Measurements from ENCODE around the gene PEA15.

Gene PEA15

DNA sequence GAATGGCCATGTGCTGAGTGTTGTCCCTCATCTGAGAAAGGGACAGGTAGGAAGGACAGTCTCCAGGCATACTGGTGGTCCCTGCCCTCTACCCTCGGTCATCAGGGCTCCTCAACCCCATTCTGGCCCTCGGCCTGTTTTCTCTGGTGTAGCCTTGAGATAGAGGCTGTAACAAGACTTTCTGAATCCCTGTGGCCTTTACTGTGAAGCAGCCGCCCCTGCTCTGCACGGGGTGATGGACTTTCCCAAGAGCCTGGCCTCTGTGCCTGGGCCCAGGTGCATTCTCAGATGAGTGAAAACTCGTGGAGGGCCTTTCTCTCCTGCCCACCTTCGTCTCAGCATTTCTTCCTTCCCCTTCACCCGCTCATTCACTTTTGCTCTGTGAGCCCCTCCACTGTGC lies 17.8 kb upstream of the PEA15 start:
- H3K9me3 ChIP-seq (ENCODE audit: control insufficient read depth, low read length), result no peaks in the 10 kb centered on the region
- no peak overlapping the region for H3K4ac ChIP-seq (ENCODE audit: low read depth in 1 of 2, low read length in 2 of 2)
- H3K36me3 ChIP-seq (ENCODE audit: control insufficient read depth in 1 of 2, insufficient read depth in 2 of 2, low read depth in 1 of 2, low read length in 2 of 2), result no peaks in the 10 kb centered on the region
- H4K8ac ChIP-seq (ENCODE audit: low read length), result no peak overlapping the region
- no peaks in the 10 kb centered on the region for H3K79me1 ChIP-seq (replicated peaks; ENCODE audit: low read length, poor library complexity, severe bottlenecking)
- no peak overlapping the region for H2BK5ac ChIP-seq (ENCODE audit: low read depth, low read length, poor library complexity, severe bottlenecking)
- H3K18ac ChIP-seq (ENCODE audit: low read depth in 1 of 2, low read length in 2 of 2), result no peak overlapping the region
- peaks cover 28 to 37% of the 10 kb centered on the region in 2 experiments for H3K27me3 ChIP-seq (ENCODE audit: control insufficient read depth in 1 of 2, insufficient read depth in 1 of 2, low read length in 2 of 2)
- no peak overlapping the region for H3K4me2 ChIP-seq (ENCODE audit: low read length, poor library complexity, severe bottlenecking)
- H3K9ac ChIP-seq (ENCODE audit: low read length), result no peak overlapping the region
- no peak overlapping the region for H4K91ac ChIP-seq (ENCODE audit: low read length)
- no peak overlapping the region for H3K27ac ChIP-seq (ENCODE audit: low read length, poor library complexity, severe bottlenecking)
- 77% methylated on average over 6 of the region's 7 CpGs for WGBS
- no peak overlapping the region for H2BK120ac ChIP-seq (ENCODE audit: low read depth, low read length)
- no peak overlapping the region for H2BK15ac ChIP-seq (ENCODE audit: low read depth, poor library complexity, severe bottlenecking)
- no peak overlapping the region for H2BK12ac ChIP-seq (ENCODE audit: low read length in 2 of 2)
- H3K14ac ChIP-seq (ENCODE audit: low read length in 2 of 2), result no peak overlapping the region
- DNase-seq, result no peak
- peaks cover 11% of the 10 kb centered on the region for H3K4me1 ChIP-seq (ENCODE audit: control insufficient read depth, insufficient read depth, low read depth, low read length)
- H2AFZ ChIP-seq (ENCODE audit: low read depth, low read length), result no peak overlapping the region
- no peak overlapping the region for H3K23ac ChIP-seq (ENCODE audit: low read length in 2 of 2)
- no peak overlapping the region for H2AK5ac ChIP-seq (ENCODE audit: low read length, severe bottlenecking)
- no peak overlapping the region for H3K4me3 ChIP-seq (ENCODE audit: insufficient read depth in 1 of 2, low read depth in 1 of 2, low read length in 2 of 2)

GRCh38 chr1:160188341-160188740 lies 16.8 kb upstream of the PEA15 start:
- H3K79me1 ChIP-seq (replicated peaks; ENCODE audit: low read length, poor library complexity, severe bottlenecking), result no peaks in the 10 kb centered on the region
- no peak overlapping the region for H3K27ac ChIP-seq (ENCODE audit: low read length, poor library complexity, severe bottlenecking)
- no peak overlapping the region for H3K4ac ChIP-seq (ENCODE audit: low read depth in 1 of 2, low read length in 2 of 2)
- H3K4me1 ChIP-seq (ENCODE audit: control insufficient read depth, insufficient read depth, low read depth, low read length), result peaks cover 14% of the 10 kb centered on the region
- H3K4me2 ChIP-seq (ENCODE audit: low read length, poor library complexity, severe bottlenecking), result no peak overlapping the region
- peaks cover 28 to 33% of the 10 kb centered on the region in 2 experiments for H3K27me3 ChIP-seq (ENCODE audit: control insufficient read depth in 1 of 2, insufficient read depth in 1 of 2, low read length in 2 of 2)
- H3K23ac ChIP-seq (ENCODE audit: low read length in 2 of 2), result no peak overlapping the region
- no peak overlapping the region for H2BK120ac ChIP-seq (ENCODE audit: low read depth, low read length)
- no peak overlapping the region for H4K8ac ChIP-seq (ENCODE audit: low read length)
- H3K36me3 ChIP-seq (ENCODE audit: control insufficient read depth in 1 of 2, insufficient read depth in 2 of 2, low read depth in 1 of 2, low read length in 2 of 2), result no peaks in the 10 kb centered on the region
- H2AFZ ChIP-seq (ENCODE audit: low read depth, low read length), result no peak overlapping the region
- no peak overlapping the region for H2BK5ac ChIP-seq (ENCODE audit: low read depth, low read length, poor library complexity, severe bottlenecking)
- WGBS, result 86% methylated on average over 7 of the region's 7 CpGs
- H2AK5ac ChIP-seq (ENCODE audit: low read length, severe bottlenecking), result no peak overlapping the region
- no peak for DNase-seq
- H3K9ac ChIP-seq (ENCODE audit: low read length), result no peak overlapping the region
- no peaks in the 10 kb centered on the region for H3K9me3 ChIP-seq (ENCODE audit: control insufficient read depth, low read length)
- H4K91ac ChIP-seq (ENCODE audit: low read length), result no peak overlapping the region
- H3K4me3 ChIP-seq (ENCODE audit: insufficient read depth in 1 of 2, low read depth in 1 of 2, low read length in 2 of 2), result no peak overlapping the region
- no peak overlapping the region for H3K18ac ChIP-seq (ENCODE audit: low read depth in 1 of 2, low read length in 2 of 2)
- H2BK12ac ChIP-seq (ENCODE audit: low read length in 2 of 2), result no peak overlapping the region
- H3K14ac ChIP-seq (ENCODE audit: low read length in 2 of 2), result no peak overlapping the region
- no peak overlapping the region for H2BK15ac ChIP-seq (ENCODE audit: low read depth, poor library complexity, severe bottlenecking)

GRCh38 chr1:160189649-160190625 lies 15.2 kb upstream of the PEA15 start, which contains the start of gene CASQ1:
CASQ1 (plus strand) TSS chr1:160190575; CDS start chr1:160190752, 177 bp downstream.
- Histone ChIP-seq H3K4me2 (ENCODE audit: low read length, poor library complexity, severe bottlenecking) (no peak within 1 kb of the TSS), H3K79me1 (replicated peaks; ENCODE audit: low read length, poor library complexity, severe bottlenecking) (no peaks in the 10 kb centered on the region), H3K4me3 (ENCODE audit: insufficient read depth in 1 of 2, low read depth in 1 of 2, low read length in 2 of 2) (no peak within 1 kb of the TSS), H2AFZ (ENCODE audit: low read depth, low read length) (no peak within 1 kb of the TSS), H3K27ac (ENCODE audit: low read length, poor library complexity, severe bottlenecking) (no peak within 1 kb of the TSS), H3K4me1 (ENCODE audit: control insufficient read depth, insufficient read depth, low read depth, low read length) (peaks cover 18% of the 10 kb centered on the region), H3K18ac (ENCODE audit: low read depth in 1 of 2, low read length in 2 of 2) (no peak within 1 kb of the TSS), H3K27me3 (ENCODE audit: control insufficient read depth in 1 of 2, insufficient read depth in 1 of 2, low read length in 2 of 2) (peaks cover 28 to 40% of the 10 kb centered on the region in 2 experiments), H3K4ac (ENCODE audit: low read depth in 1 of 2, low read length in 2 of 2) (no peak within 1 kb of the TSS), H3K36me3 (ENCODE audit: control insufficient read depth in 1 of 2, insufficient read depth in 2 of 2, low read depth in 1 of 2, low read length in 2 of 2) (no peaks in the 10 kb centered on the region), H2BK120ac (ENCODE audit: low read depth, low read length) (no peak within 1 kb of the TSS), H2BK15ac (ENCODE audit: low read depth, poor library complexity, severe bottlenecking) (no peak within 1 kb of the TSS), H2BK12ac (ENCODE audit: low read length in 2 of 2) (no peak within 1 kb of the TSS), H3K9ac (ENCODE audit: low read length) (no peak within 1 kb of the TSS), H2BK5ac (ENCODE audit: low read depth, low read length, poor library complexity, severe bottlenecking) (no peak within 1 kb of the TSS), H3K23ac (ENCODE audit: low read length in 2 of 2) (no peak within 1 kb of the TSS), H3K14ac (ENCODE audit: low read length in 2 of 2) (no peak within 1 kb of the TSS), H4K91ac (ENCODE audit: low read length) (no peak within 1 kb of the TSS), H3K9me3 (ENCODE audit: control insufficient read depth, low read length) (no peaks in the 10 kb centered on the region), H2AK5ac (ENCODE audit: low read length, severe bottlenecking) (no peak within 1 kb of the TSS), H4K8ac (ENCODE audit: low read length) (no peak within 1 kb of the TSS)
- 61% methylated on average over 12 of the region's 15 CpGs for WGBS
- DNase-seq, result no peak

- H4K8ac ChIP-seq (ENCODE audit: low read length), result no peak overlapping the region
- H3K14ac ChIP-seq (ENCODE audit: low read length in 2 of 2), result no peak overlapping the region
- H3K27ac ChIP-seq (ENCODE audit: low read length, poor library complexity, severe bottlenecking), result no peak overlapping the region
- no peak overlapping the region for H3K9ac ChIP-seq (ENCODE audit: low read length)
- no peak overlapping the region for H2BK5ac ChIP-seq (ENCODE audit: low read depth, low read length, poor library complexity, severe bottlenecking)
- no peaks in the 10 kb centered on the region for H3K9me3 ChIP-seq (ENCODE audit: control insufficient read depth, low read length)
- no peak overlapping the region for H2BK120ac ChIP-seq (ENCODE audit: low read depth, low read length)
- no peak overlapping the region for H2AFZ ChIP-seq (ENCODE audit: low read depth, low read length)
- H3K4ac ChIP-seq (ENCODE audit: low read depth in 1 of 2, low read length in 2 of 2), result no peak overlapping the region
- no peak overlapping the region for H3K18ac ChIP-seq (ENCODE audit: low read depth in 1 of 2, low read length in 2 of 2)
- no peak for DNase-seq
- no peak overlapping the region for H4K91ac ChIP-seq (ENCODE audit: low read length)
- no peaks in the 10 kb centered on the region for H3K79me1 ChIP-seq (replicated peaks; ENCODE audit: low read length, poor library complexity, severe bottlenecking)
- peaks cover 18% of the 10 kb centered on the region for H3K4me1 ChIP-seq (ENCODE audit: control insufficient read depth, insufficient read depth, low read depth, low read length)
- H2AK5ac ChIP-seq (ENCODE audit: low read length, severe bottlenecking), result no peak overlapping the region
- H3K27me3 ChIP-seq (ENCODE audit: control insufficient read depth in 1 of 2, insufficient read depth in 1 of 2, low read length in 2 of 2), result peaks cover 29 to 42% of the 10 kb centered on the region in 2 experiments
- no peak overlapping the region for H2BK12ac ChIP-seq (ENCODE audit: low read length in 2 of 2)
- H2BK15ac ChIP-seq (ENCODE audit: low read depth, poor library complexity, severe bottlenecking), result no peak overlapping the region
- H3K36me3 ChIP-seq (ENCODE audit: control insufficient read depth in 1 of 2, insufficient read depth in 2 of 2, low read depth in 1 of 2, low read length in 2 of 2), result no peaks in the 10 kb centered on the region
- no peak overlapping the region for H3K23ac ChIP-seq (ENCODE audit: low read length in 2 of 2)
- no peak overlapping the region for H3K4me2 ChIP-seq (ENCODE audit: low read length, poor library complexity, severe bottlenecking)
- H3K4me3 ChIP-seq (ENCODE audit: insufficient read depth in 1 of 2, low read depth in 1 of 2, low read length in 2 of 2), result no peak overlapping the region
- WGBS, result 70% methylated on average over 1 of the region's 3 CpGs
These were observed 13.4 kb upstream of the PEA15 start for GRCh38 chr1:160191756-160192155.

Measured in mesenchymal stem cell (in vitro differentiated cells and primary cell).